HepG2 (cell line): ENCODE results near the gene GLYATL3. TPM values are rescaled to one million over a fixed set of nuclear protein-coding genes. Genes with fewer than 3 reads are reported as not detected.

Experiments used
- CBX1 ChIP-seq: IDR thresholded peaks from one replicate; pipeline ENCODE4 v1.6.1; 2016; ENCODE audit warnings: antibody characterized with exemption, low read depth
- DNMT3B ChIP-seq: conservative IDR thresholded peaks from 2 replicates; pipeline ENCODE4 v1.6.1; 2016; ENCODE audit warnings: missing biosample characterization, control low read depth
- JUNB ChIP-seq: sonication (generic); formaldehyde crosslinking; IDR thresholded peaks from 2 replicates; pipeline ENCODE4 v1.8.0; 2022; ENCODE audit warnings: missing genetic modification reagents, mild to moderate bottlenecking, borderline replicate concordance
- MAFG ChIP-seq: sonication (generic); formaldehyde crosslinking; IDR thresholded peaks from 2 replicates; pipeline ENCODE4 v1.5.1; 2020; ENCODE audit warnings: mild to moderate bottlenecking, missing genetic modification reagents
- NBN ChIP-seq: fragments of 450-650 bp; conservative IDR thresholded peaks from 2 replicates; pipeline ENCODE4 v1.6.1; 2017
- NR1H2 ChIP-seq: sonication (generic); formaldehyde crosslinking; IDR thresholded peaks from 2 replicates; pipeline ENCODE4 v1.8.1; 2022; ENCODE audit warnings: low read depth, missing genetic modification reagents, borderline replicate concordance
- PAWR ChIP-seq: sonication (generic); formaldehyde crosslinking; IDR thresholded peaks from 2 replicates; pipeline ENCODE4 v1.4.0; 2020; ENCODE audit warnings: missing genetic modification reagents, mild to moderate bottlenecking, borderline replicate concordance
- PTBP1 ChIP-seq: fragments of 200-400 bp; formaldehyde crosslinking; IDR thresholded peaks from 2 replicates; pipeline ENCODE4 v1.6.1; 2018; ENCODE audit warnings: low read length, low read depth; ENCODE audit not compliant: poor library complexity, severe bottlenecking
- RFXAP ChIP-seq: sonication (generic); formaldehyde crosslinking; IDR thresholded peaks from 2 replicates; pipeline ENCODE4 v1.4.0; 2020; ENCODE audit warnings: missing genetic modification reagents, borderline replicate concordance
- SRSF4 ChIP-seq: fragments of 200-400 bp; formaldehyde crosslinking; IDR thresholded peaks from one replicate; pipeline ENCODE4 v1.6.1; 2018; ENCODE audit warnings: mild to moderate bottlenecking, low read depth, low read length, moderate library complexity; ENCODE audit not compliant: poor library complexity, severe bottlenecking
- TBP ChIP-seq: sonication (generic); formaldehyde crosslinking; IDR thresholded peaks from 2 replicates; pipeline ENCODE4 v1.5.0; 2020; ENCODE audit warnings: missing genetic modification reagents
- TCF7 ChIP-seq: sonication (generic); IDR thresholded peaks from 2 replicates; pipeline ENCODE4 v1.6.1; 2016; ENCODE audit warnings: antibody characterized with exemption, low read depth
- ZBTB1 ChIP-seq: sonication (generic); formaldehyde crosslinking; IDR thresholded peaks from 2 replicates; pipeline ENCODE4 v1.4.0; 2020; ENCODE audit warnings: missing genetic modification reagents, borderline replicate concordance
- ZIK1 ChIP-seq: sonication (generic); formaldehyde crosslinking; IDR thresholded peaks from 2 replicates; pipeline ENCODE4 v1.5.0; 2020; ENCODE audit warnings: mild to moderate bottlenecking, low read depth, missing genetic modification reagents, borderline replicate concordance
- ZNF326 ChIP-seq: sonication (generic); formaldehyde crosslinking; IDR thresholded peaks from 2 replicates; pipeline ENCODE4 v1.4.0; 2020; ENCODE audit warnings: missing genetic modification reagents, borderline replicate concordance
- ZNF816 ChIP-seq: sonication (generic); formaldehyde crosslinking; IDR thresholded peaks from 2 replicates; pipeline ENCODE4 v1.8.0; 2022; ENCODE audit warnings: missing genetic modification reagents, mild to moderate bottlenecking, borderline replicate concordance
- ZNF850 ChIP-seq: sonication (generic); formaldehyde crosslinking; conservative IDR thresholded peaks from 2 replicates; pipeline ENCODE4 v1.9.0; 2021; ENCODE audit warnings: mild to moderate bottlenecking, missing genetic modification reagents
- ZSCAN25 ChIP-seq: sonication (generic); formaldehyde crosslinking; IDR thresholded peaks from 2 replicates; pipeline ENCODE4 v1.8.0; 2022; ENCODE audit warnings: mild to moderate bottlenecking, missing genetic modification reagents
- polyA plus RNA-seq, 8 experiments: library from polyadenylated mRNA; depleted of rRNA in 3 of 8; stranded (reverse) in 7 of 8; unstranded in 1 of 8; fragments of >200 nt; fragmentation: Illumina TruSeq in 4 of 8; extraction: Trizol in 4 of 8; gene quantifications; 2 replicates each; pipeline versions ENCODE4 v1.2.1 to v1.2.3, GENCODE V29; 2011 to 2016; ENCODE audit warnings: low read depth in 4 of 8, missing spikeins in 1 of 8, mixed read lengths in 1 of 8; ENCODE audit not compliant: insufficient read depth in 1 of 8
- total RNA-seq, 5 experiments: library from RNA; depleted of rRNA; stranded (reverse); fragments of >200 nt; fragmentation: Illumina TruSeq; extraction: Trizol; gene quantifications; 2 replicates each; pipeline ENCODE4 v1.2.3, GENCODE V29; 2016; ENCODE audit warnings: low read depth in 1 of 5
- TF ChIP-seq, protein P1 (sequence below): sonication (generic); formaldehyde crosslinking; IDR thresholded peaks from 2 replicates; pipeline ENCODE4 v1.4.0; 2020; ENCODE audit warnings: missing genetic modification reagents, borderline replicate concordance
- TF ChIP-seq, protein P2 (sequence below): sonication (generic); formaldehyde crosslinking; IDR thresholded peaks from 2 replicates; pipeline ENCODE4 v1.8.1; 2023; ENCODE audit warnings: mild to moderate bottlenecking, missing genetic modification reagents
- TF ChIP-seq, protein P3 (sequence below): sonication (generic); formaldehyde crosslinking; conservative IDR thresholded peaks from 2 replicates; pipeline ENCODE4 v1.8.0; 2022; ENCODE audit warnings: low read depth, missing genetic modification reagents

GLYATL3 gene
- total and polyA plus RNA-seq, 2 of the 13 experiments (the other 11 are each of a cell fraction or from before 2014, with no cell fraction given), result 0.05 TPM; not detected in 1

- TF ChIP-seq, protein P1, sequence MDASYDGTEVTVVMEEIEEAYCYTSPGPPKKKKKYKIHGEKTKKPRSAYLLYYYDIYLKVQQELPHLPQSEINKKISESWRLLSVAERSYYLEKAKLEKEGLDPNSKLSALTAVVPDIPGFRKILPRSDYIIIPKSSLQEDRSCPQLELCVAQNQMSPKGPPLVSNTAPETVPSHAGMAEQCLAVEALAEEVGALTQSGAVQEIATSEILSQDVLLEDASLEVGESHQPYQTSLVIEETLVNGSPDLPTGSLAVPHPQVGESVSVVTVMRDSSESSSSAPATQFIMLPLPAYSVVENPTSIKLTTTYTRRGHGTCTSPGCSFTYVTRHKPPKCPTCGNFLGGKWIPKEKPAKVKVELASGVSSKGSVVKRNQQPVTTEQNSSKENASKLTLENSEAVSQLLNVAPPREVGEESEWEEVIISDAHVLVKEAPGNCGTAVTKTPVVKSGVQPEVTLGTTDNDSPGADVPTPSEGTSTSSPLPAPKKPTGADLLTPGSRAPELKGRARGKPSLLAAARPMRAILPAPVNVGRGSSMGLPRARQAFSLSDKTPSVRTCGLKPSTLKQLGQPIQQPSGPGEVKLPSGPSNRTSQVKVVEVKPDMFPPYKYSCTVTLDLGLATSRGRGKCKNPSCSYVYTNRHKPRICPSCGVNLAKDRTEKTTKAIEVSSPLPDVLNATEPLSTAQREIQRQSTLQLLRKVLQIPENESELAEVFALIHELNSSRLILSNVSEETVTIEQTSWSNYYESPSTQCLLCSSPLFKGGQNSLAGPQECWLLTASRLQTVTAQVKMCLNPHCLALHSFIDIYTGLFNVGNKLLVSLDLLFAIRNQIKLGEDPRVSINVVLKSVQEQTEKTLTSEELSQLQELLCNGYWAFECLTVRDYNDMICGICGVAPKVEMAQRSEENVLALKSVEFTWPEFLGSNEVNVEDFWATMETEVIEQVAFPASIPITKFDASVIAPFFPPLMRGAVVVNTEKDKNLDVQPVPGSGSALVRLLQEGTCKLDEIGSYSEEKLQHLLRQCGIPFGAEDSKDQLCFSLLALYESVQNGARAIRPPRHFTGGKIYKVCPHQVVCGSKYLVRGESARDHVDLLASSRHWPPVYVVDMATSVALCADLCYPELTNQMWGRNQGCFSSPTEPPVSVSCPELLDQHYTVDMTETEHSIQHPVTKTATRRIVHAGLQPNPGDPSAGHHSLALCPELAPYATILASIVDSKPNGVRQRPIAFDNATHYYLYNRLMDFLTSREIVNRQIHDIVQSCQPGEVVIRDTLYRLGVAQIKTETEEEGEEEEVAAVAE (CRISPR knock-in tag), result no peak; the same call in 1 of the 2 replicates
- TF ChIP-seq JUNB (CRISPR knock-in tag) (peak; percentile 60; the same call in 1 of the 2 replicates), RFXAP (CRISPR knock-in tag) (peak; percentile 70; the same call in 1 of the 2 replicates), DNMT3B (CRISPR knock-in tag) (no peak), SRSF4 (no peak), ZNF850 (no peak), CBX1 (peak; percentile 63), NBN (no peak), PTBP1 (no peak), ZNF816 (peak; percentile 53; the same call in 1 of the 2 replicates), PAWR (CRISPR knock-in tag) (no peak), ZBTB1 (CRISPR knock-in tag) (no peak), ZIK1 (CRISPR knock-in tag) (no peak), ZSCAN25 (CRISPR knock-in tag) (peak; percentile 46; the same call in 1 of the 2 replicates), ZNF326 (CRISPR knock-in tag) (no peak), NR1H2 (CRISPR knock-in tag) (no peak), MAFG (CRISPR knock-in tag) (no peak), TBP (CRISPR knock-in tag) (0 out of 2 replicates have a peak, but pooled peaks have one; percentile 25), TCF7 (peak; percentile 83)
- TF ChIP-seq, protein P2, sequence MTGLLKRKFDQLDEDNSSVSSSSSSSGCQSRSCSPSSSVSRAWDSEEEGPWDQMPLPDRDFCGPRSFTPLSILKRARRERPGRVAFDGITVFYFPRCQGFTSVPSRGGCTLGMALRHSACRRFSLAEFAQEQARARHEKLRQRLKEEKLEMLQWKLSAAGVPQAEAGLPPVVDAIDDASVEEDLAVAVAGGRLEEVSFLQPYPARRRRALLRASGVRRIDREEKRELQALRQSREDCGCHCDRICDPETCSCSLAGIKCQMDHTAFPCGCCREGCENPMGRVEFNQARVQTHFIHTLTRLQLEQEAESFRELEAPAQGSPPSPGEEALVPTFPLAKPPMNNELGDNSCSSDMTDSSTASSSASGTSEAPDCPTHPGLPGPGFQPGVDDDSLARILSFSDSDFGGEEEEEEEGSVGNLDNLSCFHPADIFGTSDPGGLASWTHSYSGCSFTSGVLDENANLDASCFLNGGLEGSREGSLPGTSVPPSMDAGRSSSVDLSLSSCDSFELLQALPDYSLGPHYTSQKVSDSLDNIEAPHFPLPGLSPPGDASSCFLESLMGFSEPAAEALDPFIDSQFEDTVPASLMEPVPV (CRISPR knock-in tag), result no peak
- TF ChIP-seq, protein P3, sequence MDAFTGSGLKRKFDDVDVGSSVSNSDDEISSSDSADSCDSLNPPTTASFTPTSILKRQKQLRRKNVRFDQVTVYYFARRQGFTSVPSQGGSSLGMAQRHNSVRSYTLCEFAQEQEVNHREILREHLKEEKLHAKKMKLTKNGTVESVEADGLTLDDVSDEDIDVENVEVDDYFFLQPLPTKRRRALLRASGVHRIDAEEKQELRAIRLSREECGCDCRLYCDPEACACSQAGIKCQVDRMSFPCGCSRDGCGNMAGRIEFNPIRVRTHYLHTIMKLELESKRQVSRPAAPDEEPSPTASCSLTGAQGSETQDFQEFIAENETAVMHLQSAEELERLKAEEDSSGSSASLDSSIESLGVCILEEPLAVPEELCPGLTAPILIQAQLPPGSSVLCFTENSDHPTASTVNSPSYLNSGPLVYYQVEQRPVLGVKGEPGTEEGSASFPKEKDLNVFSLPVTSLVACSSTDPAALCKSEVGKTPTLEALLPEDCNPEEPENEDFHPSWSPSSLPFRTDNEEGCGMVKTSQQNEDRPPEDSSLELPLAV (CRISPR knock-in tag), result no peak
These were observed 23.2 kb downstream of the GLYATL3 start (continued) for GRCh38 chr6:49522710-49523593.
